Neuron (in vitro differentiated cells): ENCODE data around the gene GRID1.

Source experiments
- H2AFZ ChIP-seq: one replicate; pipeline ENCODE4 v1.6.1; 2013; ENCODE audit warnings: low read depth, mild to moderate bottlenecking, inconsistent platforms, low read length, moderate library complexity
- H3K27me3 ChIP-seq: one replicate; pipeline ENCODE4 v1.6.1; 2013; ENCODE audit warnings: low read length; ENCODE audit not compliant: insufficient read depth
- H3K36me3 ChIP-seq: one replicate; pipeline ENCODE4 v1.6.1; 2013; ENCODE audit warnings: low read length; ENCODE audit not compliant: insufficient read depth
- H3K4me1 ChIP-seq: one replicate; pipeline ENCODE4 v1.6.1; 2013; ENCODE audit warnings: low read length; ENCODE audit not compliant: insufficient read depth
- H3K4me3 ChIP-seq: 2 replicates; pipeline ENCODE4 v1.5.1; 2013; ENCODE audit warnings: mild to moderate bottlenecking, low read length, moderate library complexity
- H3K9me3 ChIP-seq: one replicate; pipeline ENCODE4 v1.6.1; 2013; ENCODE audit warnings: low read length

GRID1 gene

DNA sequence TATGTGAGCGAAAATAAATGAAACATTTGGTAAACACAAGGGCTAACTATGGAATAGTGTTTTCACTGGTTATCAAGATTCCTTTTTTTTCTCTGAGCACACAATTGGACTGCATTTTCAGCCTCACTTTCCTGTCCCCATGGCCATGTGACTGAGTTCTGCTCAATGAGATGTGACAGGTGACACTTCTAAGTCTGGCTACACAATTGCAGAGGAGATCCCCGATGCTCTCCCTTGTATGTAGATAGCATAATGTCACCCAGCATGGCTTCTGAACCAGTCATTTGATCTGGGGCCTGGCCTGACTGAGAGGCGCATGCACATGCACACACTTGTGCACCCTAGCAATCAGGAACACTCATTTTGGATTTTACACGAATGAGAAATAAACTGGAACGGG is 581.8 kb downstream of the GRID1 start:
- Histone ChIP-seq H3K9me3 (no peaks in the 10 kb centered on the region), H3K4me1 (no peaks in the 10 kb centered on the region), H3K4me3 (no peak overlapping the region), H3K27me3 (no peaks in the 10 kb centered on the region), H3K36me3 (no peaks in the 10 kb centered on the region), H2AFZ (no peak overlapping the region)

DNA sequence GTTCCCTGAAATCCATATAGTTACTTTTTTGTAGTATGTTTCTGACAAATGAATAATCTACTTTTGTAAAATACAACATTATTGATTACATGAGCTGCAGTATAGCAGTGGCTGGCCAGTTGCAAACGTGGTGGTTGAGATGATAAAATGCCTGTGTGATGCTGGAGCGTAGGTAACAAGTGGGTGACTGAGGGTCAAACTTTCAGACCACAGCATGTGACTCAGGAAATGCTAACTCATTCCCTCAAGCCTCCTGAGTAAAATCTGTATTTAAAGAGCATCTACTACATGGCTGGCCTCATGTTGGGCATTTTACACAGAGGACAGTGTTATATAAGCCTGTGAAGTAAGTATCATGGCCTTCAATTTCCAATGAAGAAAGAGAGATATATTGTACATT is 585.2 kb downstream of the GRID1 start:
- Histone ChIP-seq H3K27me3 (no peaks in the 10 kb centered on the region), H3K4me3 (no peak overlapping the region)

DNA sequence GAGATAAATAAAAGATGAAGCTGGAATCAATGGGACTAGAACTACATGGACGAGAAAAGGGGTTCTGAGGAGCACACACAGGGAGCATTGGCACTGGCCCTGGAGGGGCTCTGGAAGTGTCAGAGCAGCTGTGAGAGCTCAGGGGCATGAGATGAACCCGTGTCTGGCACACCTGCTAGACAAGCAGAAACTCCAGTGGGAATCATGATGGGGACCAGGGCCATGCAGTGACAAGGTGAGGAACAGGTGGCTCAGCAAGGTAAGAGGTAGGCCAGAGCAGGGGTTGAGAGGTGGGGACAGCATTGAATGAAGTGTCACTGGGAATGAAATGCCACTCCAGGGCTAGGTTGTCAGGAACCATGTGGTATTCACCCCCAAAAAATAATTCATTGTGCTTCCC is 588.5 kb downstream of the GRID1 start:
- Histone ChIP-seq H3K36me3 (no peaks in the 10 kb centered on the region), H3K4me1 (no peaks in the 10 kb centered on the region), H3K9me3 (no peaks in the 10 kb centered on the region), H2AFZ (no peak overlapping the region), H3K4me3 (no peak overlapping the region), H3K27me3 (no peaks in the 10 kb centered on the region)

More for the DNA sequence above, 585.2 kb downstream of the GRID1 start:
- no peaks in the 10 kb centered on the region for H3K9me3 ChIP-seq
- no peaks in the 10 kb centered on the region for H3K36me3 ChIP-seq
- no peaks in the 10 kb centered on the region for H3K4me1 ChIP-seq
- H2AFZ ChIP-seq = no peak overlapping the region

DNA sequence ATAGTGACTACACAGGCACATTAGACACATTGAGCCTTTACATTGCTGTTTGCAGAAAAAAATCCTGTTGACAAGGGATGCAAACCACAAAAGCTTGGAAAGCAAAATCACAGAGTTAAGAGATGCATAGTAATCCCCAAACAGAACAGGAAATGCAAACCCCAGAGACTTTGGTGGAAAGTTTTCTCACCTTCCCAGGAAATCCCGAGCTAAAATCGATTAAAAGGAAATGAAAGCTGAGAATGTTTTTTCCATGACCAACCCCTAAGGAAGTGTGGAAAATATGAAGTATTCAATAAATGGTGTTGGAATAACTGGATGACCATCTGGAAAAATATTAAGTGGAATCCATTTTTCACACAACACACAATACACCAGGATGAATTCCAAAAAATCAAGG is 598.7 kb downstream of the GRID1 start:
- Histone ChIP-seq H2AFZ (no peak overlapping the region), H3K4me1 (no peaks in the 10 kb centered on the region), H3K36me3 (no peaks in the 10 kb centered on the region), H3K4me3 (no peak overlapping the region), H3K27me3 (no peaks in the 10 kb centered on the region), H3K9me3 (no peaks in the 10 kb centered on the region)

DNA sequence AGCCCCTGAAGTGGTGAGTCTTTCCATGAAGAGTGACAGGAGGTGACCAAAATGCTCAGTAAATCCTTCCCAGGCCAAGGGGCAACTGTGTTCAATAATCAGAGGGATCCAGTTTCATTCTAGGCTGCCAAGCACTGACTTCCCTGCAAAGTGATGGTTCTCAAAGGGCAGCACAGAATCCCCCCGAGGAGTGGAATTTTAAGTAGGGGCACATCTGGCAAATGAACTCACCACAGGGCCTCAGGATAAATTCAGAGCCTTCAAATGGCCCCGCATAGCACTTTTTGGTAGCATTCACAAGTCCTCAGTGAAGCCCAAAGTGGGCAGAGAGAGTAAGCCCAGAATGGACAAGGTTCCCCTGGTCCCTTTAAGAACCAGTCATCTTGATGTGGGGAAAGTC is 602.5 kb downstream of the GRID1 start:
- H3K27me3 ChIP-seq = no peaks in the 10 kb centered on the region
- H3K36me3 ChIP-seq = no peaks in the 10 kb centered on the region
- no peaks in the 10 kb centered on the region for H3K4me1 ChIP-seq
- H3K4me3 ChIP-seq = no peak overlapping the region
- H2AFZ ChIP-seq = no peak overlapping the region
- H3K9me3 ChIP-seq = no peaks in the 10 kb centered on the region

DNA sequence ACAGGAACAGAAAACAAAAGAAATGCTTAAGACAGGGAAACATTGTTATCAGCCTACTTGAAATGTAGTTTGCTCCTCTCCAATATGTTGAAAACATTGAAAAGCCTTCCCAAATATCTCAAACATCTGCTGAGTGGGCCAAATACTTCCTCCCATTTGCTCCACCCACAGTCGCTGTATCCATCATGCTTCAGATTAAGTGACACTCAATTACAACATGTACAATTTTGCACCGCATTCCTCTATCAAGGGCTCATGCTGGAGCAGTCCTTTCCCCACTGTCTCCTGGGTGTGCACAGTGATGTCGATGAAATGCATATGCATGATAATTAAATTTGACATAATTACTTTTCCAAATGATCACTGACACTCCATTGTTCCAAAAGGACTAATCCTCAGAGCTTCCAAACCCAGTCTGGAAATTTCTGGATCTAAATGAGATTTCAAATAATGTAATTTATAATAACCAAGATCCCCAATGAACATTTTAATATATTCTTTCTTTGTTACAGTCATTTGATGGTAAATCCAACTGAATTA is 604.6 kb downstream of the GRID1 start:
- Histone ChIP-seq H3K4me1 (no peaks in the 10 kb centered on the region), H3K27me3 (no peaks in the 10 kb centered on the region), H3K4me3 (no peak overlapping the region), H3K36me3 (no peaks in the 10 kb centered on the region), H2AFZ (no peak overlapping the region), H3K9me3 (no peaks in the 10 kb centered on the region)

DNA sequence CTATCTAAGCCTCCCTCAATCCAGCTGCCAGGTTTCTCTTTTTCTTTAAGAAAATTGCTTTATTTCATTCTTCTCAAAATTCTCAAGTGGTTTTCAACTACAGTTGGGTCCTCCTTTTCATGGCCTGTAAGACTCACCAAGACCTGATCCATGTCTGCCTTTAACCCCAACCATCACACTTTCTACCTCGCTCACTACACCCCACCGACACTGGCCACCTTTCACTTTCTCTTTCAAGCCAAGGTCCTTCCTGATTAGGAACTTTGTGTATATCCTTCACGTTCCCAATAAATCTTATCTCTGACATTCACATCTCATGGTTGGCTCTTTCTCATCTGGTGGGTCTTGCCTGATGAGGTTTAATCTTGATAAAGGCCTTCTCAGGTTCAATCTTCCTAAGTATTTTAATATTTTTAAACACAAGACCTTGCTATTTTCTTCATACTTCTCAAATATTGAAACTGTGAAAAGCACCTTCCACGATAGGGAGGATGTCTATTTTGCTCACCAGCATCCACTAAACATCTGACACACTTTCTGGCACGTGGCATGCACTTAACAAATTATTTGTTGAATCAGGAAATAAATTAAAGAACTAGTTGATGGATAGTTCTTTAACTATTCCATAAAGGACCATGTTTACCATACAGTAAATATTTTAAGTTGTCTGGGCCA is 624.8 kb downstream of the GRID1 start:
- H3K27me3 ChIP-seq = no peaks in the 10 kb centered on the region
- no peak overlapping the region for H2AFZ ChIP-seq
- no peaks in the 10 kb centered on the region for H3K9me3 ChIP-seq
- H3K36me3 ChIP-seq = no peaks in the 10 kb centered on the region
- no peaks in the 10 kb centered on the region for H3K4me1 ChIP-seq
- H3K4me3 ChIP-seq = no peak overlapping the region

DNA sequence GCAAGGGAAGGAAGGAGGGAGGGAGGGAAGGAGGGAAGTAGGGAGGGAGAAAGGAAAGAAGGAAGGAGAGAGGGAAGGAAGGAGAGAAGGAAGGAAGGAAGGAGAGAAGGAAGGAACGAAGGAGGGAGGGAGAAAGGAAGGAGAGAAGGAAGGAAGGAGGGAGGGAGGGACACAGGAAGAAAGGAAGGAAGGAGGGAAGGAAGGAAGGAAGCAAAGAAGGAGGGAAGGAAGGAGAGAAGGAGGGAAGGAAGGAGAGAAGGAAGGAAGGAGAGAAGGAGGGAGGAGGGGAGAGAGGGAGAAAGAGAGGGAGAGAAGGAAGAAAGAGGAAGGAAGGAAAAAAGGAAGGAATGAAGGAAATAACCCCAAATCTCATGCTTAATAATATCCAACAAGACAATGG is 630.6 kb downstream of the GRID1 start:
- Histone ChIP-seq H3K27me3 (no peaks in the 10 kb centered on the region), H3K4me1 (no peaks in the 10 kb centered on the region), H3K9me3 (no peaks in the 10 kb centered on the region), H3K36me3 (no peaks in the 10 kb centered on the region), H2AFZ (no peak overlapping the region), H3K4me3 (no peak overlapping the region)

DNA sequence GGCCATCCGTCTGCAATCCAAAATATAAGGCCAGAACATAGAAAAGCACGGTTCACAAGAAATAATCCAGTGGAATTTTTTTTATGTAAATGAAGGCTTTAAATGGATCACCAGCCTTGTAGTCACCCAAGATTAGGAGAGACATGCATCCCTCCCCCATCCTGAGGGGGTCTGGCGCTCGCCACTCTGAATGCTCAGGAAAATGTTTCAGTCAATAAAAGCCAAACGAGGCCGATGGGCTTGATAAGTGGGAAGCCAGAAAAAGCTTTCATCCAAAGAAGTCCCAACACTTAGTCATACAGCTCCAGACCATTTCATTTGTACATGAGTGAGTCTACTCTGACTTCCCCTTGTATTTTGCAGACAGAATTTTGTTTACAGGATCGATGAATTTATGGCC is 631.8 kb downstream of the GRID1 start:
- H3K36me3 ChIP-seq = no peaks in the 10 kb centered on the region
- no peak overlapping the region for H3K4me3 ChIP-seq
- H3K4me1 ChIP-seq = no peaks in the 10 kb centered on the region
- no peaks in the 10 kb centered on the region for H3K27me3 ChIP-seq
- no peaks in the 10 kb centered on the region for H3K9me3 ChIP-seq
- no peak overlapping the region for H2AFZ ChIP-seq

DNA sequence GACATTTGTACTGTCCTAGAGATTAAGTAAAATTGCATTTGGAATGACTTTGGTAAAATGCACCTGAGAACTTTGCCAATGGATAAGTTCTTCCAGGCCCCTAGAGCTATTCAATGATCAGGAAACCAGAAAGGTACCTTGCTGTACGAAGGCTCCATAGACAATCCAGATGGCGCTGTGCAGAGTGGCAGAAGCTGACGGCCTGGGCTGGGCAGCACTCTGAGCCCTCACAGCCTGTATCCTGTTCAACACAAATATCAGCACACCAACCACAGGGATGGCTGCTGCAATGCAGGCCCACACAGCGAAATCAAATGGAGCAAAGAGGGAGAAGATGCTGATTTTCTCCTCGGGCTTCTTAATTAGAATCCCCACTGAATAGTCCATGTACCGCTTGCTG is 642.4 kb downstream of the GRID1 start:
- Histone ChIP-seq H3K4me1 (no peaks in the 10 kb centered on the region), H3K4me3 (no peak overlapping the region), H2AFZ (no peak overlapping the region), H3K27me3 (no peaks in the 10 kb centered on the region), H3K9me3 (no peaks in the 10 kb centered on the region), H3K36me3 (no peaks in the 10 kb centered on the region)

DNA sequence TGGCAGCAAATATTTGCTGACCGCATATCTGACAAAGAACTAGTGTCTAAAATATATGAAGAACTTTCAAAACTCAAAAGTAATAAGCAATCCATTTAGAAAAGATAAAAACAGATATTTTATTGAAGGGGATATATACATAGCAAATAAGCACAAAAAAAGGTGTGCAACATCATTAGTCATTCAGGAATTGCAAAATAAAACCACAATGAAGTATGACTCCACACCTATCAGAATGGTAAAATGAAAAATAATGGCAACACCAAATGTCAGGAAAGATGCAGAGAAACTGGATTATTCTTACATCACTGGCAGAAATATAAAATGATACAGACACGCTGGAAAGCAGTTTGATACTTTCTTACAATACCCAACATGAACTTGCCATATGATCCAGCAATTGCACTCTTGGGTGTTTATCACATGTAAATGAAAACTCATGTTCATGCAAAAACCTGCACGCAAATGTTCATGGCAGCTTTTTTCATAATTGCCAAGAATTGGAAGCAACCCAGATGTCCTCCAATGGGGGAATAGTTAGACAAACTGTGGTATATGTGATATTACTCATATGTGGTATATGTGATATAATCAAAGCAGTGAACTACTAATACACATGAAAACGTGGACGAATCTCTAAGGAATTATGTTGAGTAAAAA is 645.5 kb downstream of the GRID1 start:
- no peak overlapping the region for H3K4me3 ChIP-seq
- no peaks in the 10 kb centered on the region for H3K36me3 ChIP-seq
- no peaks in the 10 kb centered on the region for H3K9me3 ChIP-seq
- H2AFZ ChIP-seq = no peak overlapping the region
- H3K4me1 ChIP-seq = no peaks in the 10 kb centered on the region
- no peaks in the 10 kb centered on the region for H3K27me3 ChIP-seq

DNA sequence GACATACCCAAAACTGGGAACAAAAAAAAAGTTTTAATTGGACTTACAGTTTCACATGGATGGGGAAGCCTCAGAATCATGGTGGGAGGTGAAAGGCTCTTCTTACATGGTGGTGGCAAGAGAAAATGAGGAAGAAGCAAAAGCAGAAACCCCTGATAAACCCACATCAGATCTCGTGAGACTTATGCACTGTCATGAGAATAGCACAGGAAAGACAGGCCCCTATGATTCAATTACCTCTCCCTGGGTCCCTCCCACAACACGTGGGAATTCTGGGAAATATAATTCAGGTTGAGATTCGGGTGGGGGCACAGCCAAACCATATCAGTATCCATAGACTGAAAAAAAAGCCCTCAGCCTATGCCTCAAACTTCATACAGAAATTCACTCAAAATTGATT is 647.2 kb downstream of the GRID1 start:
- no peak overlapping the region for H3K4me3 ChIP-seq
- no peaks in the 10 kb centered on the region for H3K4me1 ChIP-seq
- no peak overlapping the region for H2AFZ ChIP-seq
- H3K27me3 ChIP-seq = no peaks in the 10 kb centered on the region
- H3K36me3 ChIP-seq = no peaks in the 10 kb centered on the region
- H3K9me3 ChIP-seq = no peaks in the 10 kb centered on the region

DNA sequence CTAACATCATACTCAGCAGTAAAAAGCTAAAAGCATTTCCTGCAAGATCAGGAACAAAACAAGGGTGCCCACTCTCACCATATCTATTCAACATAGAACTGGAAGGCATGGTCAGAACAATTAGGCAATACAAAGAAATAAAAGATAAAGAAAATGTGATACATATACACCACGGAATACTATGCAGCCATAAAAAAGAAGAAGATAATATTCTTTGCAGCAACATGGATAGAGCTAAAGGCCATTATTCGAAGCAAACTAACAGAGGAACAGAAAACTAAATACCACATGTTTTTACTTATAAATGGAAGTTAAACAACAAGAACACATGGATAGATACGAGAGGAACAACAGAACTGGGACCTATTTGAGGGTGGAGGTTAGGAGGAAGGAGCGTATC is 652.7 kb downstream of the GRID1 start:
- Histone ChIP-seq H3K4me3 (no peak overlapping the region), H3K9me3 (no peaks in the 10 kb centered on the region), H3K4me1 (no peaks in the 10 kb centered on the region), H3K36me3 (no peaks in the 10 kb centered on the region), H3K27me3 (no peaks in the 10 kb centered on the region), H2AFZ (no peak overlapping the region)

DNA sequence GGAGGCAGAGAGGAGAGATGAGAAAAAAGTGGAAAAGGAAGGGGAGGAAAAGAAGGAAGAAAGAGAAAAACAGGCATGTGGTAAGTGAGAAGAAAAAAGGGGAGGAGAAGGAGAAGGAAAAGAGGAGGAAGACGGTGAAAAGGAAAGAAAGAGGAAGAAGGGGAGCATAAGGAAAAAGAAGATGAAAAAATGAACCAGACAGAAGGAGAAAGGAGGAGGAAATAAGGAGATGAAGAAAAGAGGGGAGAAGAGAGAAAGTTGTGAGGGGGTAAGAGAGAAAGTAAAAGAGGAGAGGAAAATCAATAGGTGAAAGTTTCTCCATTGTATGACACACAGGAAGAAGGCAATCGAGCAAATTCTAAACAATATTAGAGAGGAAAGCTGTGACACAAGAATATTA is 663.8 kb downstream of the GRID1 start:
- H3K4me1 ChIP-seq = no peaks in the 10 kb centered on the region
- no peak overlapping the region for H2AFZ ChIP-seq
- no peaks in the 10 kb centered on the region for H3K27me3 ChIP-seq
- H3K36me3 ChIP-seq = no peaks in the 10 kb centered on the region
- H3K4me3 ChIP-seq = no peak overlapping the region
- no peaks in the 10 kb centered on the region for H3K9me3 ChIP-seq
